SK-N-MC (cell line): Measurements from ENCODE around the gene MAML2.

Experiments used
- EZH2 ChIP-seq: fragments of 200-600 bp; sonication (generic); IDR thresholded peaks from one replicate; pipeline ENCODE4 v1.6.1; 2017; ENCODE audit warnings: antibody characterized with exemption
- FOXP2 ChIP-seq: optimal IDR thresholded peaks from 2 replicates; pipeline ENCODE3; 2011; ENCODE audit warnings: mild to moderate bottlenecking, moderate library complexity; ENCODE audit not compliant: insufficient read depth; ENCODE audit errors: extremely low read length, control extremely low read depth
- POLR2AphosphoS5 ChIP-seq: IDR thresholded peaks from 2 replicates; pipeline ENCODE4 v1.6.1; 2012; ENCODE audit warnings: mild to moderate bottlenecking, low read depth, low read length, borderline replicate concordance

GRCh38 chr11:96260532-96260931 lies 82.5 kb downstream of the MAML2 start:
- TF ChIP-seq POLR2AphosphoS5, result no peak
- no peak for TF ChIP-seq EZH2
- TF ChIP-seq FOXP2, result no peak
